Activated CD4-positive, alpha-beta T cell treated with anti-CD3 and anti-CD28 coated beads, Interleukin-2, amount 50 U/mL, for 24 hours (primary cell): Measurements from ENCODE around the gene TLE3.
"Not testable (repeated sequence)": the region's sequence is repeated elsewhere in the genome, so short reads cannot be mapped to it uniquely, and the experiment has no call there.

ENCODE experiments used
- DNase-seq, 2 donors: peaks; one replicate each; pipeline ENCODE4 v3.0.0-alpha.2; 2020; ENCODE audit warnings: low read depth in 1 of 2, low spot score in 1 of 2

Gene TLE3

DNA sequence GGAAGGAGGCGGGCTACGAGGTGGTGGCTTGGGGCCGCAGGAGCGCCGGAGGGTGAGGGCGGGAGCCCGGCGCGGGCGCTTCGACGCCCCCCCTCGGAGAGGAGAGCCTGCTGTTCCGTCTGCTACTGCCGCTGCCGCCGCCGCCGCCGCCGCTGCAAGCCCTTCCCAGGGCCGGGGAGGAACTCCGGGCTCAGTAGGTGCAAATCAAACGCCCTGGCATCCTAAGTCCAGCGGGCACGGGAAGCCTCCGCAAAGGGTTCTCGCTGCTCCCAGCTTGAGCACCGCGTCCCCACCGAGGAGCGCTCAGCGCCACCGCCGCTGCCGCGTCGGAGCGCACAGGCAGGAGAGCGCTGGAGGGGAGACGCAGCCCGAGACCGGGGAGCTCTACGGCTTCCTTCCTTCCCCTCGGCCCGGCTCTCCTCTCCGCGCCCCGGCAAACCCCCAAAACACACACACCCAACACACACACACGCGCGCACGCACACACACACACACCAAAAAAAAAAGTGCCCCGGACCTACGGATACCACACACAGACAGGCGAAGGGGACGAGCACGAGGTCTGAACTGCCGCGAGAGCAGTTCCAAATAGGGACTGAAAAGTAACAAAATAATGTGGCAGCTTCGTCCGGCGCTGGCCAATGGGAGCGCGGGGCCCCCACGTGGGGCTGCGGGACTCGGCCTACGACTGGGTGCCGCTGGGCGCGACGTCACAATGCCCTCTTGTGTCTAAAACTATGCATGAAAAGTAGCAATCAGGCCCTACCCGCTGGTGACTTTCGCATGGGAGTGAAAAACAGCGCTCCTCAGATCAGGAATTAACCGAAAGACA lies at the start of gene TLE3:
Gene TLE3 (minus strand): TSS at position 597 of the 832 bp plus-strand sequence. CDS start 1,119 bp downstream, outside the sequence.
- peak; percentile 94 to 97 for DNase-seq

DNA sequence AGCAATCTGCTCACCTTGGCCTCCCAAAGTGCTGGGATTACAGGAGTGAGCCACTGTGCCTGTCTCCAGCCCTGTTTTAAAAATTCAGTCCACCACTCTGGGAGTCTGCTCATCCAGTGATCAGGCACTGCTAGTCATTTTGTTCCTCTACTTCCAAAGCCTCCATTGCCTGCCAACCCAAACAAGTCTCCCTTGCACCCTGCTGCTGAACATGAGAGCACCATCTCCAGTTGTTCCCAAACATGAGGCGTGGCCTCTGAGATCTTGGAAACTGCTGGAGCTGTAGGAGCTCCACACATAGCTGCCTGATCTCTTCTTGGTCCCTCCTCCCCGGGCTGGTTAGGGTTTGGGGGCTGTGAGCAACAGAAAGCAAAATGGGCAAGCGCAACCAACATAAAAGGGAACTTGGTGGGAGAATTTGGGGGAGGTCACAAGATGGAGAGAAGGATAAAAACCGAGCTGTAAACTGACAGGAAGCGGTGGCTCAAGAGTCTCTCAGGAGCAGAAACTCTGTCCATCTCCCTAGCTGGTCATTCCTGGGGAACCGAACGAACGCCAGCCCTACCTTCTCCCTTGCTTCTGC lies 49.6 kb upstream of the TLE3 start:
- no peak for DNase-seq

DNA sequence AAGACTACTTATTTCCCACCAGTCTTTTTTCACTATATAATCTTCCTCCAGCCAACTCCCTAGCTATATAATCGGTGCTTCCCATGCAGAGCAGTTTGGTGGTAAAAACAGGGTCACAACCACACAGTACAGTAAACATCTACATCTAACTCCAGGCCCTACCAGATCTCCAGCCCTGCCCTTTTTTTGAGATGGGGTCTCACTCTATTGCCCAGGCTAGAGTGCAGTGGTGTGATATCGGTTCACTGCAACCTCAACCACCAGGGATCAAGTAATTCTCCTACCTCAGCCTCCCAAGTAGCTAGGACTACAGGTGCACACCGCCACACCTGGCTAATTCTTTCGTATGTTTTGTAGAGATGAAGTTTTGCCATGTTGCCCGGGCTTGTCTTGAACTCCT lies 49.1 kb upstream of the TLE3 start:
- no peak for DNase-seq

DNA sequence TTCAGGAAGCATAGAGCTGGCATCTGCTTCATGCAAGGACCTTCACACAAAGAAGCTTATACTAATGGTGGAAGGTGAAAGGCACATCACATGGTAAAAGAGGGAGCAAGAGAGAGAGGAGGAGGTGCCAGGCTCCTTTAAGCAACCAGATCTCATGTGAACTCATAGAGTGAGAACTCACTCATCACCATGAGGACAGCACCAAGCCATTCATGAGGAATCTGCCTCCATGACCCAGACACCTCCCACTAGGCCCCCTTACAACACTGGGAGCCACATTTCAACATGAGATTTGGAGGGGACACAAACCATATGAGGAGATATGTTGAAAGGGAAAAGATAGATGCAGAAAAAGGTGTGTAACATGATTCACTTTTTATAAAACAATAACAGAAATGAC lies 48.4 kb upstream of the TLE3 start:
- DNase-seq, result no peak

DNA sequence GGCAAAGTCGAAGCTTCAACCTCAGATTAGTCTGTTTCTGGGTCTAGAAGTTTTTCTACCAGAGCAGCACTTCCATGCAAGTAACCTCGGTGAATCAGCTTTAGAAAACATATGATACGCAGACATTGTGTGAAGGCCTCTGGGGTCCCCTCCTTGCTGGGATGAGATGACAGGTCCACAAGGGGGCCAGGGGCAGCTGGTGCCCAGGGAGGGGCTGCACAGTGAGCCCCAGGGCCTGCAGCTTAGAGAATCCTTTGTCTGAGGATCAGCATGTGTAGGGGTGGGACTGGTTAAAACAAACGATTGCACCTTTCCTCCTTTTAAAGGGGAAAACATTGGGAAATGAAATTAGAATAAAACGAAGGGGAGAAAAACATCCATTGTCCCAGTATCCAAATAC lies 47.5 kb upstream of the TLE3 start:
- no peak for DNase-seq

- peak in 1 of 2 donors; percentile 17 for DNase-seq
These were observed 44.8 kb upstream of the TLE3 start for GRCh38 chr15:70142322-70143191.

DNA sequence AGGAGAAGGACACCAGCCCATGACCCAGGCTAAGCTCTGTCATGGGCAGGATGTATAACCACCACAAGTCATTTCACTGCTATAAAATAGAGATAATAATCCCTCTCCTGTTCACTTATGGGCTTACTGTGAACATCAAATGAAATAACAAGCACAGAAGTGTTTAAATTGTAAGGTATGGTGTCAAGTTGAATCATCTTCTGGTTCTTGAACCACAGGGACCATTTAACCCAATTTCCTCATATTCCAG lies 44.3 kb upstream of the TLE3 start:
- DNase-seq, result no peak

- no peak for DNase-seq
These were observed 43.8 kb upstream of the TLE3 start for GRCh38 chr15:70141376-70142071.

- DNase-seq, result no peak
These were observed 43.0 kb upstream of the TLE3 start for GRCh38 chr15:70140543-70141375.

DNA sequence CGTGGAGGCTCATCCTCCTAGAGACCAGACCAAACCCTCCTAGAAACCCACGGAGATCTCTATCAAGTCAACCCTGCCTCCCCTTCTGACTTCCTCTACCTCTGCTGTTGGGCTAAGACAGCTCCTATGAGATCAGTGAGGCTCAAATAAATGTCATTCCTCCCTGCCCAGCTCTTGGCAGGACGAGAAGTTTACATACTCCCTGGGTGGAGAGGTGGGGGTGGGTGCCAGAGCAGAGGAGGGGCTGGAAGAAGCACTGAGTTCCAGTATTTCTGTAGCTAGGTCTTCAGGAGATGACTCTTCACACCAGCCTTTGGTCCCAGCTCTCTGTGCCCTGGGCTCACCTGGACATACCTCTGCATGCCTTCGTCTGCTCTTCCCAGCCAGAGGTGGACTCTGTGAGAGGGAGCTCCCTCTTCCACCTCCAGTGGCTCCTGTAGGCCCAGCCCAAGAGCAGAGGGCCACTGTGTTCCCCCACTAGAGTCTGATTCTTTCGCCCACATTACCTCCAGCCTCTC lies 42.4 kb upstream of the TLE3 start:
- DNase-seq, result no peak

DNA sequence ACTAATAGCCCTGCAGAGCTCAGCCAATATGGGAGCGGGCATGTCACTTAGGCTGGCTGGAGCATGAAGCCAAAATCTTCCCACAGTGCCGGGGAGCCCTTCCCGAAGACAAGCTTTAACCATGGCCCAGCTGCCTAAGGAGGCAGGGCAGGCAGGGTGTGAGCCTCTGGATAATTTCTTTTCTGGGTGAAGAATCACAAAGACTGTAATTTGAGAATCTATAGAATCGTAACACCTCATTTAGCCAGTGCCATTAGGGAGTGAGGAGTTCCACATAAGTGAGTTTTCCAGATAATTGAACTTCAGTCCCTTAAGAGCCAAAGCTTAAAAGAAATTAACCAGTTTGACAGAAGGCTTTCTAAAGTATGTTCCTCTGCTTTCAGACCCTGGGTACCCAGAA lies 40.2 kb upstream of the TLE3 start:
- no peak for DNase-seq

DNA sequence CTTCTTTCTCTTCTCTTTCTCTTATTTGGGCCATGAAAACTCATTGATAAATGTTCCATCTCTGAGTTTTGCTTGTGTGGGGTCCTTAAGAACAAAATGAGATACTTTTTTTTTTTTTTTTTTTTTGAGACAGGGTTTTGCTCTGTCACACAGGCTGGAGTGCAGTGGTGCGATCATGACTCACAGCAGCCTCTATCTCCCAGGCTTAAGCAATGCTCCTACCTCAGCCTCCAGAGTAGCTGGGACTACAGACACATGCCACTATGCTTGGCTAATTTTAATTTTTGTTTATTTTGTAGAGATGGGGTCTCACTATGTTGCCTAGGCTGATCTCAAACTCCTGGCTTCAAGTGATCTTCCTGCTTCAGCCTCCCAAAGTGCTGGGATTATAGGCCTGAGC lies 39.3 kb upstream of the TLE3 start:
- DNase-seq, result not testable (repeated sequence)

DNA sequence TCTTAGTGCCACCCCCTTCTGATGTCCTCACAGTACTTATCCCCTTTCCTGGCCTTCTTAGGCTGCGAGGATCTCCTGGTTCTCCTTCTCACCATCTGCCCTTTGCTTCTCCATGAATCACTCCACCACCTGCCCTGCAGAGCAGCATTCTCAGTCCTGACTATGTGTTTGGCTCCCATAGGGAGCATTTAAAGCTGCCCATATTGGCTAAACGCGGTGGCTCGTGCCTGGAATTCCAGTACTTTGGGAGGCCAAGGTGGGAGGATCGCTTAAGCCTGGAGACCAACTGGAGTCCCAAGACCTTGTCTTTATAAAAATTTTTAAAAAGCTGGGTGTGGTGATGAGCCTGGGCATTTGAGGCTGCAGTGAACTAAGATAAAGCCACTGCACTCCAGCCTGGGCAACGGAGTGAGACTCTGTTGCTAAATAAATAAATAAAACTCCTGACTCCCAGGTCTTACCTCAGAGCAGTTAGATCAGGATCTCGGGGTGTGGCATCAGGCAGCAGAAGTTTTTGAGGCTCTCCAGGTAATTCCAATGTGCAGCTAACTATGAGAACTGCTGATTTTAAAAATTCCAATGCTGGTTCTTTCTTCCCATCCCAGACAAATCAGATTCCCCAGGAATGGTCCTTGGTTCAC lies 36.2 kb upstream of the TLE3 start:
- no peak for DNase-seq

- DNase-seq, result no peak
These were observed 35.6 kb upstream of the TLE3 start for GRCh38 chr15:70133296-70133695.

DNA sequence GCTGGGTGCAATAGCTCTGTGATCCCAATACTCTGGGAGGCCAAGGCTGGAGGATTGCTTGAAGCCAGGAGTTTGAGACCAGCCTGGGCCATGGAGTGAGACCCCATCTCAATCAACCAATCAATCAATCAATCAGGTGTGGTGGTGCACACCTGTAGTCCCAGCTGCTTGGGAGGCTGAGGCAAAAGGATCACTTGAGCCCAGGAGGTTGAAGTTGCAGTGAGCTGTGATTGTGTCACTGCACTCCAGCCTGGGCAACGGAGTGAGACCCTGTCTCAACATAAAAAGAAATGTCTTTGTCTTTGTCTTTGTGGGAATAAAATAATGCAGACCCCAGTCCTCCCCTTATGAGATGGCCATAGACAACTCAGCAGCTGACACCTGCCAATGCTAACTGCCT lies 34.9 kb upstream of the TLE3 start:
- DNase-seq, result no peak

DNA sequence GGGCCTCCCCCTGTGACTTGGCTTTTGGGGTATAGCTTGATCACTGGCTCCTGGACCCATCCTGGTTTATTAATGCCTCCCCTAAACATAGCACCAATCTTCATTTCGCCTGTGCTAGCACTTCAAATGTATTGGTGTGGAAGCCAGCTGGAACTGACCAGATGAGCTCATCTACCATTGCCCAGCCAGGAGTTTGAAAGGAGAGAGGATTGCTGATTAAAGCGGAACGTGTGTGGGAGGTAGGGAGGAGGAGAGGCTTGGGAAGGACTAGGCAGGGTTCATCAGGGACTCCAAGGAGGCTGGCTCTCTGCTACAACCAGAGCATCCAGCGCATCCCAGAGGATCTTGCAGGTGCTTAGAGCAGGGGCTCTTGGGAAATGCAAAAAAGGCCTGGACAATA lies 34.4 kb upstream of the TLE3 start:
- no peak for DNase-seq

DNA sequence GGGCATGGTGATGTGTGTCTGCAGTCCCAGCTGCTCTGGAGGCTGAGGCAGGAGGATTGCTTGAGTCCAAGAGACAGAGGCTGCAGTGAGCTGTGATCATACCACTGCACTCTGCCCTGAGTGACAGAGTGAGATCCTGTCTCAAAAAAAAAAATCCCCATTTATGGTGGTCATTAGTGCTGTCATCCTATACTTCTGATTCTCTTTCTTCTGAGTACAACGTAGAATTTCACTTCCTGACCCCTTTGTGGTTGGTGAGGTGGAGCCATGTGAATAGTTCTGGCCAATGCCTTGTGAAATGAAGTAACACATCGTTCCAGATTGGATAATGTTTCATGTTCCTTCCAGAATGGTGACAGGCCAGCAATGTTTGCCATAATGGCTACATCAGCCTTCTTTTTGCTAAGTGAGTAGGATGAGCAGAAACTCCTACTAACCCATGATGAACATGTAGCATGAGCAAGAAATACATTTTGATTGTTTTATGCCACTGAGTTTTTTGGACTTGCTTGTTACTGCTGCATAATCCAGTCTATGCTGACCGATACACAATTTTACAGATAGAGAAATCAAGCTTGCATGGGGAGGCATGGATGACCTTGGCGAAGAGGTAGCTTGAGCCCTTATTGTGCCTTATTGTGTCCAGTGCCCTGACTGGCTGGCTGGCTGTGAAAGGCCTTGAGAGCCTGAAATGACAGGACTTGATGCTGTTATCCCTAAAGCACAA lies 30.9 kb upstream of the TLE3 start:
- no peak for DNase-seq

DNA sequence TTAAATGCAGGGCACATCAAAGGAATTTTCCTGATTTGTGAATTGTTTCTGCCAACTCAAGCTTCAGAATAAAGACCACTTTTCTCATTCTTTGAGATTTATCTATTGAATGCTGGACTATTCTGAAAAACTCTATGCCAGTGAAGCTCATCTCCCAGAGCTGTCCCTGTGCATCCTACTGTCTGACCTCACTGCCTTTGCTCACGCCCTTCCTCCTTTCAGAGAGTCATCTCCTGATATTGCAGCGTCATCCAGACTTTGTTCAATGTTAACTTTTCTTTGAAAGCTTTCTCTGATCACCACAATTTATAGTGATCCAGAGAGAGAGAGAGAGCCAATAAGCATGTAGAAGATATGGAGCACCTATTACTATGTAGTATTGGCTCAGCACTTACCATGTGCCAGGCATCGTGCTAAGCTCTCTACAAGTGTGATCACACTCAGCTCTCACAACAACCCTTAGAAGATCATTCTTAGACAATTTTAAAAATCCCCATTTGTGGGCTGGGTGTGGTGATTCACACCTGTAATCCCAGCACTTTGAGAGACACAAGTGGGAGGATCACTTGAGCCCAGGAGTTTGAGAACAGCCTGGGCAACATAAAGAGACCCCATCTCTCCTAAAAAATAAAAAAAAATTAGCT lies 30.2 kb upstream of the TLE3 start:
- DNase-seq, result no peak

DNA sequence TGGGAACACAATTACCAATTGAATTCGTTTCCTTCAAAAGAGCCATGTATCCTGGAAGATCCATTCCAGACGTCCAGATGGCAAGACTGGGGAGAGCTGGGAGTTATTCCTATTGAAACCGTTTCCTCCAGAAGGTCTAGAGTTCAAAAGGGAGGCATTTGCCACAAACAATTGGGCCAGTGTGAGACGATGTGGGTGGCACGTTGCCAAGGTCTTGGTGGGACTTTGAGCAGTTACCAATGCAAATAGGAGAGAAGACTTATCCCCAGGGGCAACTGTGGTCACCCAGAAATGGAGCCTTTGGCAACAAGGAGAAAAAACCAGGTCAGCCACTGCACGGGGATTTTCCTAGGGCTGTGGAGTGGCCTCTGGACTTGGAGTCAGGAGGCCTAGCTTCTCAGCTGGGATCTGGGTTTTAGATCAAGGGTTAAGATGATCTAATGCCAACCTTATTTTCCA lies 29.6 kb upstream of the TLE3 start:
- no peak for DNase-seq
